GM23248 (cell line): ENCODE results near the gene PSMA7.

Experiments
- EZH2 ChIP-seq: fragments of 200-600 bp; sonication (generic); IDR thresholded peaks from 2 replicates; pipeline ENCODE4 v1.6.1; 2018; ENCODE audit warnings: antibody characterized with exemption, mild to moderate bottlenecking; ENCODE audit not compliant: insufficient read depth, poor library complexity, severe bottlenecking
- EZH2phosphoT487 ChIP-seq: fragments of 200-600 bp; sonication (generic); IDR thresholded peaks from 2 replicates; pipeline ENCODE4 v1.6.1; 2018; ENCODE audit warnings: antibody characterized with exemption, moderate library complexity, mild to moderate bottlenecking, low read depth; ENCODE audit not compliant: insufficient read depth

GRCh38 chr20:62179162-62179504 lies 35.9 kb upstream of the PSMA7 start:
- TF ChIP-seq EZH2phosphoT487 = no peak
- TF ChIP-seq EZH2 = no peak
